Heart left ventricle (tissue), 13 donors: Measurements from ENCODE around the gene SOX8.

ENCODE experiments used
- POLR2A ChIP-seq, 2 donors: fragments of 450-650 bp; IDR thresholded peaks; one replicate each; pipeline ENCODE4 v1.6.1; 2017; ENCODE audit warnings: antibody characterized with exemption in 2 of 2, mild to moderate bottlenecking in 2 of 2, moderate library complexity in 2 of 2
- TF ChIP-seq, protein P1 (sequence below), 12 donors: fragments of 200-600 bp; sonication (generic) in 4 of 12; IDR thresholded peaks; one replicate each; pipeline versions ENCODE4 v1.5.0 to v1.8.0; 2018 to 2022; ENCODE audit warnings: antibody characterized with exemption in 12 of 12, mild to moderate bottlenecking in 5 of 12
- donor health status: ischemic (EF 13 %, LVEDD 7.1; RV severe dilation, severe dysfunction).
- donor health status: DM: no; HTN: yes; CAD: no.
- donor health status: DM: no; HTN: no; CAD: no.
- donor health status: ischemic (EF 25% LVEDD 6.9; RV normal size, moderate dysfunction).
- donor health status: ischemic (EF 25% LVEDD 5.7; RV mildly dilated, moderate dysfunction).
- donor health status: ischemic (EF 35%, LVEDD 5.7; RV mildly dilated, moderate dysfunction).
- donor health status: nonischemic (EF 11% LVEDD 7.7; RV severe dilation, severe dysfunction).
- donor health status: DM: yes; HTN: yes; CAD: no.
- donor health status: PGD.
- donor health status: ischemic (EF 29% LVEDD 5.4; RV normal size, mild dysfunction).
- donor health status: nonischemic (EF 23%, LVEDD 6.1; RV moderate dilation, normal function).

DNA sequence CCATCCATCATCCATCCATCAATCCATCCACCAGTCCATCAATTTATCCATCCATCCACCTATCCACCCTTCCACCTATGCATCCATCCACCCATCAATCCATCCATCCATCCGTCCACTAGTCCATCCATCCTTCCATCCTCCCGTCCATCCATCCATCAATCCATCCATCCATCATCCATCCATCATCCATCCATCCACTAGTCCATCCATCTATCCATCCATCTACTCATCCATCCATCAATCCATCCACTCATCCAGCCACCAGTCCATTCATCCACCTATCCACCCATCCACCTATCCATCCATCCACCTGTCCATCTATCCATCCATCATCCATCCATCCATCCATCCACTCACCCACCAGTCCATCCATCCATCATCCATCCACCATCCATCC, 51.0 kb downstream of the SOX8 start:
- TF ChIP-seq, protein P1, sequence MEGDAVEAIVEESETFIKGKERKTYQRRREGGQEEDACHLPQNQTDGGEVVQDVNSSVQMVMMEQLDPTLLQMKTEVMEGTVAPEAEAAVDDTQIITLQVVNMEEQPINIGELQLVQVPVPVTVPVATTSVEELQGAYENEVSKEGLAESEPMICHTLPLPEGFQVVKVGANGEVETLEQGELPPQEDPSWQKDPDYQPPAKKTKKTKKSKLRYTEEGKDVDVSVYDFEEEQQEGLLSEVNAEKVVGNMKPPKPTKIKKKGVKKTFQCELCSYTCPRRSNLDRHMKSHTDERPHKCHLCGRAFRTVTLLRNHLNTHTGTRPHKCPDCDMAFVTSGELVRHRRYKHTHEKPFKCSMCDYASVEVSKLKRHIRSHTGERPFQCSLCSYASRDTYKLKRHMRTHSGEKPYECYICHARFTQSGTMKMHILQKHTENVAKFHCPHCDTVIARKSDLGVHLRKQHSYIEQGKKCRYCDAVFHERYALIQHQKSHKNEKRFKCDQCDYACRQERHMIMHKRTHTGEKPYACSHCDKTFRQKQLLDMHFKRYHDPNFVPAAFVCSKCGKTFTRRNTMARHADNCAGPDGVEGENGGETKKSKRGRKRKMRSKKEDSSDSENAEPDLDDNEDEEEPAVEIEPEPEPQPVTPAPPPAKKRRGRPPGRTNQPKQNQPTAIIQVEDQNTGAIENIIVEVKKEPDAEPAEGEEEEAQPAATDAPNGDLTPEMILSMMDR (IDR thresholded peaks at IDR 0.05), result no peak
- TF ChIP-seq POLR2A (IDR thresholded peaks at IDR 0.05), result no peak
